ENCODE results near the gene POLR1A. TPM values are rescaled to one million over a fixed set of nuclear protein-coding genes. Genes with fewer than 3 reads are reported as not detected.

Gene POLR1A
- total and polyA plus RNA-seq, 2 donors (not counting 1 experiment from before 2014, with no cell fraction given) = 3.4 to 36.8 TPM

DNA sequence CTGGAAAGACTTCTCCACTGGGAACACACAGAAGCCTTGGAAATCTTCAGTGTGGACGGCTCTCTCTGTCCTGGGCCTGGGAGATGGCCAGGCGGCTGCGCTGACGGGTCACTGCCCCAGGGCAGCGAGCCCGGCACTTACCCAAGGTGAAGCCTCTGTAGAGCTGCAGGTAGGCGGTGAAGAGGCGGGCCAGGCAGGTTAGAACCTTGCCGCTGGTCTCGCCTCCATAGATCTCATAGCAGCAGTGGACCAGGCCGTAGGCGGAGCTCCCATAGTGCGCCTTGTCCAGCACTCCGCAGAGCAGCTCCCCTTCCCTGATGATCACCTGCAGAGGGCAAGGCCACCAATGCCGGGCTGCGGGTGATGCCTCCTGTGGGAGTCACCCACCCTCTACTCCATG, 53.0 kb downstream of the POLR1A start:
- Histone ChIP-seq H2AFZ (ENCODE audit: insufficient read depth, low read depth, low read length, poor library complexity, severe bottlenecking) (no peak overlapping the region), H3K27ac (ENCODE audit: low read length in 2 of 2) (no peak overlapping the region), H3K4me3 (ENCODE audit: control extremely low read depth in 1 of 5, extremely low read depth in 1 of 5, insufficient read depth in 1 of 5, low read depth in 2 of 5, low read length in 4 of 5) (no peak overlapping the region), H3K36me3 (replicated peaks in 1 of 2; ENCODE audit: control extremely low read depth in 1 of 2, control insufficient read depth in 1 of 2, extremely low read depth in 1 of 2, insufficient read depth in 2 of 2, low read length in 1 of 2) (peaks cover 0 to 50% of the 10 kb centered on the region in 2 experiments), H3K4me2 (replicated peaks; ENCODE audit: low read depth, low read length, poor library complexity, severe bottlenecking) (no peak overlapping the region), H4K20me1 (ENCODE audit: control insufficient read depth, insufficient read depth, low read length, poor library complexity, severe bottlenecking) (no peaks in the 10 kb centered on the region), H3K9me3 (ENCODE audit: control extremely low read depth in 1 of 3, control insufficient read depth in 2 of 3, insufficient read depth in 1 of 3, low read length in 2 of 3) (no peaks in the 10 kb centered on the region), H3K9ac (ENCODE audit: low read length) (no peak overlapping the region), H3K79me2 (ENCODE audit: control insufficient read depth, insufficient read depth, low read length) (no peaks in the 10 kb centered on the region), H3K27me3 (replicated peaks in 1 of 4; ENCODE audit: control extremely low read depth in 1 of 4, control insufficient read depth in 3 of 4, insufficient read depth in 4 of 4, low read length in 3 of 4) (no peaks in the 10 kb centered on the region), H3K4me1 (ENCODE audit: control insufficient read depth in 2 of 2, insufficient read depth in 2 of 2, low read length in 2 of 2) (no peaks in the 10 kb centered on the region)
- Mint-ChIP-seq H3K4me1 (no peaks in the 10 kb centered on the region), H3K4me3 (no peak overlapping the region), H3K9me3 (ENCODE audit: insufficient read depth) (no peaks in the 10 kb centered on the region), H3K27me3 (no peaks in the 10 kb centered on the region), H3K27ac (no peak overlapping the region)
- ChIA-PET CTCF (interaction anchor here (1.5 to 2.7 kb wide), 2 partner anchors 27 to 225 kb away, joined by 3 to 9 read pairs; no protein-coding TSS in a partner anchor), POLR2A (no interaction called here)
- WGBS (ENCODE audit: insufficient coverage) = 97% methylated on average over 15 of the region's 16 CpGs
- DNase-seq (no peak), ATAC-seq (ENCODE audit: low read depth) (no peak)
- TF ChIP-seq, protein P1, sequence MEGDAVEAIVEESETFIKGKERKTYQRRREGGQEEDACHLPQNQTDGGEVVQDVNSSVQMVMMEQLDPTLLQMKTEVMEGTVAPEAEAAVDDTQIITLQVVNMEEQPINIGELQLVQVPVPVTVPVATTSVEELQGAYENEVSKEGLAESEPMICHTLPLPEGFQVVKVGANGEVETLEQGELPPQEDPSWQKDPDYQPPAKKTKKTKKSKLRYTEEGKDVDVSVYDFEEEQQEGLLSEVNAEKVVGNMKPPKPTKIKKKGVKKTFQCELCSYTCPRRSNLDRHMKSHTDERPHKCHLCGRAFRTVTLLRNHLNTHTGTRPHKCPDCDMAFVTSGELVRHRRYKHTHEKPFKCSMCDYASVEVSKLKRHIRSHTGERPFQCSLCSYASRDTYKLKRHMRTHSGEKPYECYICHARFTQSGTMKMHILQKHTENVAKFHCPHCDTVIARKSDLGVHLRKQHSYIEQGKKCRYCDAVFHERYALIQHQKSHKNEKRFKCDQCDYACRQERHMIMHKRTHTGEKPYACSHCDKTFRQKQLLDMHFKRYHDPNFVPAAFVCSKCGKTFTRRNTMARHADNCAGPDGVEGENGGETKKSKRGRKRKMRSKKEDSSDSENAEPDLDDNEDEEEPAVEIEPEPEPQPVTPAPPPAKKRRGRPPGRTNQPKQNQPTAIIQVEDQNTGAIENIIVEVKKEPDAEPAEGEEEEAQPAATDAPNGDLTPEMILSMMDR (IDR thresholded peaks at IDR 0.05) = no peak
- no peak for TF ChIP-seq EZH2 (IDR thresholded peaks at IDR 0.05; ENCODE audit: borderline replicate concordance, insufficient read depth, low read depth, low read length, poor library complexity, severe bottlenecking)
- intact Hi-C loops (cut with micrococcal nuclease) = no loop called here

DNA sequence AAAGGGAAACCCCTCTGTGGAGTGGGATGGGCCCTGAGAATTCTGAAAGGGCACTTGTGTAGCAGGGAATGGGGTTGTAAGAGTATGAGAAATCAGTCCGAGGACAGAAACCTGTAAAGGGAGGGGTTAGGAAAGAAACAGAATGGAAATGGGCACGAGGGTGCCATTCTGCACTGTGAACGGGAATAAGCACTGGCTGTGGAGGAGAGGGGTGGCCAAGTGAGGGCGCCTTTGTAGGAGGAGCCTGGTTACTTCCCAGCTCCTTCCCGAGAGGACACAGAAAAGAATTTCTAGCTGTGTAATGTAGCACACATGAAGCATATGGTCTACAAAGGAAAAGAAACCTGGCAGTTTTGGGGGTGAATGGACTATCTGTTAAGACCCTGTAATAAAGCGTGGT, 53.4 kb downstream of the POLR1A start:
- Histone ChIP-seq H3K27me3 (replicated peaks in 1 of 4; ENCODE audit: control extremely low read depth in 1 of 4, control insufficient read depth in 3 of 4, insufficient read depth in 4 of 4, low read length in 3 of 4) (no peaks in the 10 kb centered on the region), H3K4me1 (ENCODE audit: control insufficient read depth in 2 of 2, insufficient read depth in 2 of 2, low read length in 2 of 2) (no peaks in the 10 kb centered on the region), H3K79me2 (ENCODE audit: control insufficient read depth, insufficient read depth, low read length) (no peaks in the 10 kb centered on the region), H3K36me3 (replicated peaks in 1 of 2; ENCODE audit: control extremely low read depth in 1 of 2, control insufficient read depth in 1 of 2, extremely low read depth in 1 of 2, insufficient read depth in 2 of 2, low read length in 1 of 2) (peaks cover 0 to 54% of the 10 kb centered on the region in 2 experiments), H2AFZ (ENCODE audit: insufficient read depth, low read depth, low read length, poor library complexity, severe bottlenecking) (no peak overlapping the region), H3K9ac (ENCODE audit: low read length) (no peak overlapping the region), H3K4me2 (replicated peaks; ENCODE audit: low read depth, low read length, poor library complexity, severe bottlenecking) (no peak overlapping the region), H3K4me3 (ENCODE audit: control extremely low read depth in 1 of 5, extremely low read depth in 1 of 5, insufficient read depth in 1 of 5, low read depth in 2 of 5, low read length in 4 of 5) (no peak overlapping the region), H4K20me1 (ENCODE audit: control insufficient read depth, insufficient read depth, low read length, poor library complexity, severe bottlenecking) (no peaks in the 10 kb centered on the region), H3K9me3 (ENCODE audit: control extremely low read depth in 1 of 3, control insufficient read depth in 2 of 3, insufficient read depth in 1 of 3, low read length in 2 of 3) (no peaks in the 10 kb centered on the region), H3K27ac (ENCODE audit: low read length in 2 of 2) (no peak overlapping the region)
- ATAC-seq (ENCODE audit: low read depth) (no peak), DNase-seq (no peak)
- Mint-ChIP-seq H3K27ac (no peak overlapping the region), H3K9me3 (ENCODE audit: insufficient read depth) (no peaks in the 10 kb centered on the region), H3K4me1 (no peaks in the 10 kb centered on the region), H3K4me3 (no peak overlapping the region), H3K27me3 (no peaks in the 10 kb centered on the region)
- 95% methylated on average over 6 of the region's 6 CpGs for WGBS (ENCODE audit: insufficient coverage)
- CTCF ChIA-PET = interaction anchor here (1.5 to 2.7 kb wide), 2 partner anchors 28 to 225 kb away, joined by 3 to 9 read pairs; no protein-coding TSS in a partner anchor
- intact Hi-C loops (cut with micrococcal nuclease) = no loop called here
- POLR2A ChIA-PET = no interaction called here
- TF ChIP-seq, protein P1 (IDR thresholded peaks at IDR 0.05) = no peak
- no peak for TF ChIP-seq EZH2 (IDR thresholded peaks at IDR 0.05; ENCODE audit: borderline replicate concordance, insufficient read depth, low read depth, low read length, poor library complexity, severe bottlenecking)
